Retina (tissue), 1 donor: ENCODE results near the gene KRTAP10-2.
"Not testable (repeated sequence)": the region's sequence is repeated elsewhere in the genome, so short reads cannot be mapped to it uniquely, and the experiment has no call there.

Experiments
- DNase-seq: peaks from one replicate; pipeline ENCODE4 v3.0.0-alpha.2; 2016

Gene KRTAP10-2

DNA sequence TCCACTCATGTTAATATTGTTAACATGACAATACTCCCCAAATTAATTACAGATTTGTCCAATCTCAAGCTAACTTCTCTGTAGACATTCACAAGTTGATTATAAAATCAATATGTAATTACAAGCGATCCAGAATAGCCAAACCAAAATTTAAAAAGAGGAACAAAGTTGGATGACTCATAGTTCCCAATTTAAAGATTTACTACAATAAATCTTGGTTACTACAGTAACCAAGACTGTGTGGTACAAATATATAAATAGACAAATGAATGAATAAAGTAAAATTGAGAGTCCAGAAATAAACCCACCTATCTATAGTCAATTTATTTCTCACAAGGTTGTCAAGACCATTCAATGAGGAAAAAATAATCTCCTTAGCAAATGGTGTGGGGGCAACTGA is 15.1 kb upstream of the KRTAP10-2 start:
- DNase-seq: no peak

DNA sequence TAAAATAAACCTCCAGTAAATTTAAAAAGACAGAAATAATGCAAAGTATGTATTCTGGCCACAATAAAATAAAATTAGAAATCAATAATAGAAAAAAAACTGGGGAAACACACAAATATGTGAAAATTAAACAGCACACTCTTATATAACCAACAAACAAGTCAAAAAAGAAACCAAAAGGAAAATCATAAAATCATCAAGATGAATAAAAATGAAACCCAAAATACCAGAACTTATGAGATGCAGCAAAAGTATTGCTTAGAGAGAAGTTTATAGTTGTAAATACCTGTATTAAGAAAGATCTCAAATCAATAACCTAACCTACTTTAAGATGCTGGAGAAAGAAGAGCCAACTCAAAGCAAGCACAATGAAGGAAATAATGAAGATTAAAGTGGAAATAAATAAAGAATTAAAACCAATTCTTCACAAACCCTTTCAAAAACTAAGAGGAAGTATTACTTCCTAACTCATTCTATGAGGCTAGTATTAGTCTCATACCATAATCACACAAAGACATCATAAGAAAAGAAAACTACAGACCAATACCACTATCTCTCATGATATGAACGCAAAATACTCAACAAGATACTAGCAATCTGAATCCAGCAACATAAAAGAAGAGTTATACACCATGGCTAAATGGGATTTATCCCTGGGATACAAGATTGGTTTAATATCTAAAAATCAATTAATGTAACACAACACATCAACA is 13.7 kb upstream of the KRTAP10-2 start:
- no peak for DNase-seq

GRCh38 chr21:44564099-44564498 is 12.8 kb upstream of the KRTAP10-2 start:
- DNase-seq: no peak

GRCh38 chr21:44558695-44559094 is 7.4 kb upstream of the KRTAP10-2 start, which contains the start of gene KRTAP10-3:
KRTAP10-3 (minus strand) TSS chr21:44558795; CDS start chr21:44558715, 80 bp downstream.
- DNase-seq: no peak

- DNase-seq: not testable (repeated sequence)
These were observed 7.0 kb upstream of the KRTAP10-2 start for GRCh38 chr21:44558329-44558675.

GRCh38 chr21:44557491-44558328 is 6.4 kb upstream of the KRTAP10-2 start:
- peak; percentile 47 for DNase-seq

- DNase-seq: no peak
These were observed 5.6 kb upstream of the KRTAP10-2 start for GRCh38 chr21:44556879-44557278.

GRCh38 chr21:44555200-44555875 is 4.0 kb upstream of the KRTAP10-2 start:
- DNase-seq: no peak

GRCh38 chr21:44552681-44553080 is 1.4 kb upstream of the KRTAP10-2 start:
- no peak for DNase-seq

GRCh38 chr21:44552136-44552535 is 831 bp upstream of the KRTAP10-2 start:
- no peak for DNase-seq

- DNase-seq: no peak
These were observed 498 bp downstream of the KRTAP10-2 start for GRCh38 chr21:44550807-44551206.

GRCh38 chr21:44550285-44550684 is 1.0 kb downstream of the KRTAP10-2 start:
- DNase-seq: not testable (repeated sequence)

DNA sequence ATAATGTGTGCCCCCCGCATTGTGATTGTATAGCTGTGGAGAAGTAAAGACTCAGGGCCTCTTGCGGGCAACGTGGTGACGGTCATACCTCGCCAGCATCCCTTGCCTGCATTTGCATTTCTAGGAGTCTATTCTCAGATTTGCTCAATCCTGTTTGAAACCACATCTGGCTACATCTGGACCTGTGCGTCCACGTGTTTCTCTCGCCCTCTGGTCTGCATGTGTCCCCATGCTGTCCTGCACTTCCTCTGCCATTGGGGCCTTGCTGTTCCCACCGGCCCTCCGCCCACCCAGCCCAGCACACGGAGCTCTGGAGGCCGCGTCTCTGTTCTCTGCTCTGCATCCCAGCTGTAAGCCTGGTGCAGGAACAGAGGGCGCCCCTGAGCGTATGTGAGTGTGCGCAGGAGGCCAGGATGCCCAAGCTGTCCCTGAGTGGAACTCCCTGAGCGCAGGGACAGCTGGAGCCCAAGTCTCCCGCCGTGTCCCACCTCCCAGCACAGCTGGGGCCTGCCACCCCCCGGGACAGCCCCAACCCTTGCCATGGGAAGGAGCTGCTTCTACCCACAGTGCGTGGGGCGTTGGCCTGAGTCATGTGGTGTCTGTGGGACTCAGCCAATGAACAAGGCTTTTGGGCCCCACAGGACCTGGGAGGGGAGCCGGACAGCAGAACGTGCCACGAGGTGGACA is 1.6 kb downstream of the KRTAP10-2 start:
- no peak for DNase-seq

GRCh38 chr21:44548922-44549321 is 2.4 kb downstream of the KRTAP10-2 start:
- DNase-seq: no peak

DNA sequence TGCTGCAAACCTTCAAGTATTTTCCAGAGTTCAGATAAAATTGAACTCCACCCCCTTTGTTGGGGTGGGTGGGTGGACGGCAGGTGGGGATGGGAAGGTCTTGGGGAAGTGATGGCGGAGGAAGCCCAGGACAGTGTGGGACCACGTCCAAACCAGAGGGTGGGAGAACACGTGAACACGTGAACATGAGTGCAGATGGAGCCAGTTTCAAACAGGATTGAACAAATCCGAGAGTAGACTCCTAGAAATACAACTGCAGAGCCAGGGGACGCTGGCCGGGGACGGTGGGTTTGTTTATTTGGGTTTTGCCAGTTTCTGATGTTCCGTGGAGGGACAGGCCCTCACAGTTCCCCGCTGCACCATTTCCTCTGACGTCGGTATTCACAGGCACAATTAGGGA is 2.9 kb downstream of the KRTAP10-2 start:
- DNase-seq: no peak

GRCh38 chr21:44547656-44548331 is 3.5 kb downstream of the KRTAP10-2 start:
- no peak for DNase-seq

DNA sequence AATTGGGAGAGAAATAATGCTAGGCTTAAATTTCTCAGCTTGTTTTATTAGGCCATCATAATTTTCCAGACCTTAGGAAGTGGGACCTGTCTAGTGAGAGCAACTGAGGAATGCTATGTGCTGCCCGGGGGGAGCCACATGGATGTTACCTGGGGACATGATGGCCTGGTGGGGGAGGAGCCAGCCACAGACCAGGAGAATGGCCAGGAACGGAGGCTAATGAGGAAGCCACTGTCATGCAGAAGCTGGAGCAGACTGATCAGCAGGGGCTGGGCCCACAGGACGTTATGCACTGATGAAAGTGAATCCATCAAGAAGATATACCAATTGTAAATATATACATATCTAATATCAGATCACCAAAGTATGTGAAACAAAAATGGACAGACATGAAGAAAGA is 6.7 kb downstream of the KRTAP10-2 start:
- DNase-seq: no peak

DNA sequence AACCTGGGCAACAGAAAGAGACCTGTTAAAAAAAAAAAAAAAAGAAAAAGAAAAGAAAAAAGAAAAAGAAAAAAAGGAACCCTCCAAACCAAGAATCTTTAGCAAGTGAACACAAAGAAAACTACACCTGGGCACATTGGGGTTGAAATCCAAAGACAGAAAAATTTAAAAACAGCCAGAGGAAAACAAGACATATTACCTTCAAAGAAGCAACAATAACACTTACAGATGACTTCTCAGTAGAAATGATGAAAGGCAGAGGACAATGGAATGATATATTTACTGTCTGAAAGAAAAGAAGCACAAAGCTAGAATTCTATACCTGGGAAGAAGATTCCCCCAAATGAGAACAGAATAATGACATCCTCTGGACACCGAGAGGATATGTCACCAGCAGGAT is 8.6 kb downstream of the KRTAP10-2 start:
- no peak for DNase-seq

DNA sequence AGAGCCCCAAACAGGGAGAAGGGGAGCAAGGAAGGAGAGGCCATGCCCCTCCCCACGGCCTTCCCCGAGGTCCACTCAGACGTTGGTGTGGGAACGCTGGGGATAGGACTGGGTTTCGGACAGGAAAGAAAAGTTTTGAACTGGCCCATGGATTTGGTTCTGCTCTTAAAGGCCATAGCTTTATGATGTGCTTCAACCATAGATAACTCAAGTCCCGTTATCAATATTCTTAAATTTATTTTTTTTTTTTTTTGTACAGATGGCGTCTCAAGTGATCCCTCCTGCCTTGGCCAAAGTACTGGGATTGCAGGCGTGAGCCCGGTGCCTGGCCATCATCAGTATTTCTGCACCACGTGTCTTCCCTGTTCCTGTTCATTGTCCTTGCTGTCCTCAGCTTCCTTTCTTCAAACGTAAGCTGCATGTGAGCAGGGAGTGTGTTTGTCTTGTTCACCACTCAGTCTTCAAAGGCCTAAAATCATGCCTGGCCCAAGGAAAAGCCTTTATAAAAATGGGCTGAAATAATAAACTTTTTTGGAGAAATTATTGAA is 10.5 kb downstream of the KRTAP10-2 start:
- DNase-seq: no peak

DNA sequence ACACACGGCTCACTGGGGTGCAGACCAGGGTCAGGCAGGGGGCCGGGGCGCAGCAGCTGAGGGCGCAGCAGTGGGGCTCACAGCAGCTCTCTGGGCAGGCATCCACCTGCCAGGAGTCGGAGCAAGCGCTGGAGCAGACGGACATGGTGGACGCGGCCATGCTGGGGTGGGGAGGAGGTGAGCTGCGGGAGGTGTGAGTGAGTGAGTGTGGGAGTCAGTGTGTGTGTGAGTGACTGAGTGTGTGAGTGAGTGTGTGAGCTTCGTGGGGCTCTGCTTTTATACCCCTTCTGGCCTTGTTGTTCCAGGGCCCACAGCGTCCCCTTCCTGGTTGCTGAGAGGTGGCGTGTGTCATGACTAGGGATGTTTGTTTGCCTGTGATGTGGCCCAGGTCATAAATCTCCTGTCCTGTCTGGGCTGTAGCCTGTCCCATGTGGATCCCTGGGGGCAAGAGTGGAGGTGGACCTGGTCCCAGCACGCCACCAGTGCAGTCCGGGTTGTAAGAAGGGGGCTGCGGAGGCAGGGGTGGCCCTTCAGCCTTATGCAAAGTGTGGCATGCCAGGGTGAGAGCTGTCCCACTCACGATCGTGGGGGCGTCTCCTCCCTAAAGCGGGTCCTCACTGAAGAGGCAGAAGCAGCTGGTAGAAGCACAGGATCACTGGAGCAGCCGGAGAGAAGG is 11.2 kb downstream of the KRTAP10-2 start, which contains the start of gene KRTAP10-1:
TSS of gene KRTAP10-1 (minus strand) at position 205 of the 676 bp plus-strand sequence. CDS start at position 160, 45 bp downstream.
- DNase-seq: no peak

DNA sequence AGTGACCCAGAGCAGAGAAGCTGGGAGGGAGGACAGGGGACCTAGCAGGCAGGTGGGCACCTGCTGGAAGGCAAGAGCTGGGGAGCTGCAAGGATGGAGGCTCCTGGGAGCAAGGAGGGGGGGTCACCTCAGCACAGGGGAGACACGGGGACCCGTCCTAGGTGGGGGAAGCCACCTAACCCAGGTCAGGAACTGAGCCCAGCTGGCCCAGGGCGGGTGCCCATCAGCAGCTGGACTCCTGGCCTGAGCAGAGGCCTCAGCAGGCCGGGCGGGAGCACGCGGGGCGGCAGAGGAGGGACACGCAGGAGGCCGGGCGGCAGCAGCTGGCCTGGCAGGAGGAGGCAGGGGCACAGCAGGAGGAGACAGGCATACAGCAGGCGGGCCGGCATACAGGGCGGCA is 12.3 kb downstream of the KRTAP10-2 start:
- no peak for DNase-seq
